Measurements from ENCODE around the gene ATP1B1.

The ATP1B1 gene

DNA sequence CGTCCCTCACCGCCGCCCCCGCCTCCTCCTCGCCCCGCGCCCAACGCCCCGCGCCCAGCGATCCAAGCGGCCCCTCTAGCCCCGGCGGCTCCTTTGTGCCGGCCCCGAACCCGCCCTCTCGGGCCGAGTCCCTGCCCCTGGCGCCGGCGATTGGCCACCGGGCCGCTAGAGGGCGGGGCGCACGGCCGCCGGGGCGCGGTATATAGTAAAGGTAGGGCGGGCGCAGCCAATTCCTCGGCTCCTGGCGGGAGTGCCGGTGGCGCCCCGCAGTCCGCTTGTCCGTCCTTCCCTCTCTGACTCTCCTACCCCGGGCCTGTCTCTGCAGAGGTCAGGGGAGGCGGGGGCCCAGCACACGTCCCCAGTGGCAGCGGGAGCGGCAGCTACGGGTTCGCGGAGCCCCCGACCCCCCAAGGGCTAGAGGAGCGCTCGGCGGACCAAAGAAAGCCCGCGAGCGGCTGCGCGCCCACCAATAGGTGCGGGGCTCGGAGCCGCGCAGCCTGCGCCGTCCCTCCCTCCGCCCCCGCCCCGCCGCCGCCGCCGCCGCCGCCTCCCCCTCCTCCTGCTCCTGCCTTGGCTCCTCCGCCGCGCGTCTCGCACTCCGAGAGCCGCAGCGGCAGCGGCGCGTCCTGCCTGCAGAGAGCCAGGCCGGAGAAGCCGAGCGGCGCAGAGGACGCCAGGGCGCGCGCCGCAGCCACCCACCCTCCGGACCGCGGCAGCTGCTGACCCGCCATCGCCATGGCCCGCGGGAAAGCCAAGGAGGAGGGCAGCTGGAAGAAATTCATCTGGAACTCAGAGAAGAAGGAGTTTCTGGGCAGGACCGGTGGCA is at the start of gene ATP1B1:
Gene ATP1B1, plus strand, starts transcription at position 596 of the 826 bp plus-strand sequence. Its CDS starts 140 bp downstream, at position 736.
- DNase-seq, result peak; percentile 93

GRCh38 chr1:169059421-169059820 is 47.1 kb upstream of the ATP1B1 start:
- no peak for DNase-seq

- peak; percentile 27 for DNase-seq
These were observed 46.3 kb upstream of the ATP1B1 start for GRCh38 chr1:169060043-169060722.

DNA sequence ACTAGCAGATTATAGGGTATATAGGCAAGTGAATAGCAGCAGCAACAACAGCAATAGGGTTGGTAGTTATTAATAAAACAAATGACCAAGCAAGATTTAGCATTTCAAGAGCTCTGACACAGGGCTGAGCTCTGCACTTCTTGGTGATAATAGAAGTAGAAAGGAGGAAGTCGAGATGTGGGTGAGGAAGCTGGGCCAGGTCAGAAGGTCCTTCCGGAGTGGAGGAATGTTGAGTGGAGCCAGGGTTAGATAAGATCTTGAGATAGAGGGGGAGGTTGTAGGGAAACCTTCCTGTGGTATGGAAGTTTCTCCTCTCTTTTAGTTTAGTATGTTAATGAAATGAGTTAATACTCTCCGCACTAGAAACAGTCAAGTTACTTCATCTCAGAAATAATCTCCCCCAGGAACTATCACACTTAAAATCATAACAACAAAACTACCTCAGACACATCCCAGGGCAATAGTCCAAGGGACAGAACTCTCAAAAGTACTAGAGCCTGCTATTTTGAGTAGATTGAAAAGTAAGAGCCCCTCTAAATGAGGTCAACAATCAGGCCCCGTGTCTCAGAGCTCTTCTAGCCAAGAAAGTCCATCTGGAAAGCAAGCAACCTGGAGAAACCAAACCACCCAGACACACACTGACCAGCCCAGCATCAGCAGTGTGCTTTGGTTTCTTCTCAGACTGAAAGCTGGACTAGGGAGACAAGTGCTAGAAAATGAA is 45.4 kb upstream of the ATP1B1 start:
- no peak for DNase-seq

DNA sequence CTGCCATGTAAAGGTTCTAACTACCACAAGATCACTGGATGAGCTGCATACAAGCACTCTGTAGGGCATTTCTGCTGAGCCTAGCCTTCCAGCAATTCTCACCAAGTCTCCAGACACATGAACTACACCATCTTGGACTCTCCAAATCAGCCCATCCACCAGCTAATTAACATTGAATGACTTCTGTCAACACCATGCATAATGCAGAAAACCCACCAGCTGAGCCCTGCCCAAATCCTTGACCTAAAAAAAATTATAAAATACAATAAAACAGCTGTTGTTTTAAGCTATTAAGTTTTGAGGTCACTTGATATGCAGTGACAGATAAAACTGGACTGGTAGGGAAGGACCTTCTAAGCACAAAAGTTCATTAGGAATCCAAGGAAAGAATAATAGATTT is 44.3 kb upstream of the ATP1B1 start:
- no peak for DNase-seq

DNA sequence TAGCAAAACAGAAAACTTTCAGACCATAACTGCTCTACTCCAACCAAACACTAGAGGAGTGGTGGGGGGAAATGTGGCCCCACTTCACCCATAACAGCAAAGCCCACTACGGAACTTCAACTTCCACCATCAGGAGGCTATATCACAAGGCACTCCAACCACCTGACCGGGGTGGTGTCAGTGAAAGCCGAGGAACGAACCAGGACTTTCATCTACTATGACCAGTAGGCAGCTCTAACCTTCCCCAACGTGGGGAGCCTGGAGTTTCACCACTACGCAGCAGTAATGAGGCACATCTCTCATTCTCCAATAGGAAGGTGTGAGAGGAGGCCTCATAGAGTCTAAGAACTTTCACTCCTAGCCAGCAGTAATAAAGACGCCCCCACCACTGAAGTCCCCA is 42.4 kb upstream of the ATP1B1 start:
- DNase-seq, result no peak

DNA sequence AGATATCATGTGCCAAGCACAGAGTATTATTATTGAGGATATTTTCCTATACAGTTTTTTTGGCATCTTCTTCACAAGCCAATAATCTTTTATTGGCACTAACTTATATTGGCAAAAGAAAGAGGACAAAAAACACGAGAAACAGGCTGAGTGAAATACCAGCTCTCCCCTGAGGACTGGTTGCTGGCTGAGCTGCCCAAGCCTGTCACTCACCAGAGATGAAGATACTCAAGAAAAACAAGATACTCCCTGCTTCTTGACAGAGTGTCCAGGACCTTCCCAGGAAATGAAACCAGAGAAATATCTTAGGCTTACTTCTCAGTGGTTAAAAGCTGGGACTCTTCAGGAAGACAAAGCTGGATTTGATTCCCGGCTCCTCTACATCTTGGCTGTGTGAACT is 35.9 kb upstream of the ATP1B1 start:
- DNase-seq, result no peak

DNA sequence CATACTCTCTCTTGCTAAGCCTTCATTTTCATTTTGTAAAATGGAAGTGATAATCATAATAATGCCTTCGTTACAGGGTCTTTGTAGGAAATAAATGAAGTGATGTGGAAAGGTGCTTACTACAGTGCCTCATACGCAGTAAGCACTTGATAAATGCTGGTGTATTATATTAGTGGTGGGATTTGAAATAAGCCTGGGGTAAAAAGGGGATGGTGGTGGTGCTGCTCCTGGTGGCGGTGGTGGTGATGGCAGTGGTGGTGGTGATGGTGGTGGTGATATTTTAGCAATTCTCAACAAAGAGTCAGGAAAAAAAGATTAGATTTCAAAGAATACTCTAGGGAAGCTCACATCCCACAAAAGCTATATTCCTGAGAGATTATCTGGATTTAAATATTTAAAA is 35.5 kb upstream of the ATP1B1 start:
- no peak for DNase-seq

DNA sequence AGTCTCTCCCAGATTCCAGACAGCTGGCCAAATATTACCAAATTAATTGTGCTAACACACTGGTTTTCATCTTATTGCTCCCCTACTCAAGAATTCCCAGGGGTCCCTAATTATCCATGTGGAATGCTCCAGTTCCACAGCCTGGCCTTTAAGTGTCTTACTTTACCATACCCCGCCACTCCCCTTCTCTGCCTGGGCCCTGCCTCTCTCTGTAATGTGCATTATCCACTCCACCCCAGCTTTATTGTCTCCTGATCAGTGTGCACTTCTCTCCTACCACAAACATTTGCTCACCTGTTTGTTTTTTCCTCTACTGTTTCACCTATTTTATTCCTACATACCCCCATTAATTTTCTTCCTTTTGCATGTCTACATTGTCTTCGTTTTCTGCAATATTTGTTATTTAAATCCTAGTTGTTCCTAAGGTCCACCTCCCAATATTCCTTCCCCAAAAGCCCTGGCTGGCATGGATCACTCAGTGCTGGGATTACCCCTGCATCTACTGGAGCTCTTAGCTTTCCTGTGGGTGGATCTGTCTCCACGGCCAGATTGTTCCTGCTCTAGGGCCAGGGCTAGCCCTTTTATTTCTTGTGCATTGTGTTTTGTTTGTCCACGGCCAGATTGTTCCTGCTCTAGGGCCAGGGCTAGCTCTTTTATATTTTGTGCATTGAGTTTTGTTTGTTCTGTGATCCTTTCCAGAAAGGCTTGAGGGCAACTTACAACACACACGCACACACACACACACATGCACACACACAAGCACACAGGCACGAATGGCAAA is 33.4 kb upstream of the ATP1B1 start:
- no peak for DNase-seq

DNA sequence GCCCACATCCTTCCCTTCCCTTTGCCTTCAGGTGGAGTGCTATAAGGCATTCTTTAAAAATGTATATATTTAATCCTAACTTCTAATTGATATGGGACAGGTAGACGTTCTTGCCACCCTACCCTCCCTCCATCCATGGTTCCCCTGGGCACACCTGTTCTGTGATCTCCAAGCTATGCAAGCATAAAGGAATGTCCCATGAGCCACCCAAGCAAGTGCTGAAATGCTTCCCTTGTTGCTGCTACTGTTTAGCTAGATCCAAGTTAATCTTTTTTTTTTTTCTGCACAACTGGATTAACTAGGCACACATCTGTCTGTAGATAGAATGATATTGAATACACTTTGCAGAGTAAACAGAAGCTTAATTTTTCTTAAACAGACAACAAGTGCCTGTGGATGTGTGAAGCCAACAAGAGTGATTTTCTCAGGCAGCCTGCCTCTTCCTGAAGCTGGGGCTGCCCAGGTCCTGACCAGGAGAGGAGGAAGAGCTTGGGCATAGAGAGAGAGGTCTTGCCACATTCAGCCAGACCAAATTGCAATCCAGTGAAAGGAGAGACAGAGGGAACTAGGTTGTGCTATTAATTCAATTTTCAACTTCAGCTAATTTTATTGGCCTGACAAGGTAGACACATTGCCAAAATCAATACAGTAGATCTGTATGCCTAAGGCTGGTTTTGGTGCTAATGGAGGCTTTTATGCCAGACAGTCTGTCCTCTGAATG is 28.2 kb upstream of the ATP1B1 start:
- DNase-seq, result no peak

GRCh38 chr1:169081503-169082123 is 24.9 kb upstream of the ATP1B1 start:
- no peak for DNase-seq

GRCh38 chr1:169085911-169086310 is 20.6 kb upstream of the ATP1B1 start:
- no peak for DNase-seq

- DNase-seq, result no peak
These were observed 19.7 kb upstream of the ATP1B1 start for GRCh38 chr1:169086603-169087455.

DNA sequence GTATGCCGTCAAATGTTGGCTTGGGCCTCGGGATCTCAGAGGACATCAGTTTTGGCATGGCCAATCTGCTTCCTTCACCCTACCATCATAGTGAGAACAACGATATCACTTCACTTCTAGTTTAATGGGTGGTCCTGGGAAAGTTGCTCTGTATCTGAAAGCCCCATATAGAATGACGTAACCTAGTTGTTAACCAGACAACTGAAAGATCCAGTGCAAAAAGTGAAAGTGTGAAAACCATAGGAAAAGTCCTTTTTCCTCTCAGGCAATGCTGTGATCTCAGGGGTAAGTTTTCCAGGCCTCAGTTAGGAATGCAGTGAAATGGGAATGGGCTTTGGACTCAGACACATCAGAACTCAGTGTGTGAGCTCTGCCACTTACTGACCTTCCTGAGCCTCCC is 18.6 kb upstream of the ATP1B1 start:
- DNase-seq, result no peak

DNA sequence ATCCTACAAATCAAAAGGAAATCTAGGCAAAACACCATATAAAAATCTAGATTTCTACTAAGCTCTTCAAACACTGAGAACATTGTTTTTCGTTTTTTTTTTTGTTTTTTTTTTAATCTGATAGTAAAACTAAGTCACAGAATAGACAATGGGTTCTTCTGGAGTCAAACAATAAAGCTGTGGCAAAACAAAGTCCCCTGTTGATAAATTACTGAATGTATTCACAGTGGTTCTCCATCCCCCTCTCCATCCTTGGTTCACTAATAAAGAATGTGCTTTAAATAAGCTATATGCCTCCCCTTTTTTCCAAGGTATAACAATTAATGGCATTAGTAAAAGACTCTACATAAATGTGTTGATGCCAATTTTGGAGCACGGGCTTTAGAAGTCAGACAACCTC is 16.7 kb upstream of the ATP1B1 start:
- no peak for DNase-seq

- no peak for DNase-seq
These were observed 16.1 kb upstream of the ATP1B1 start for GRCh38 chr1:169090308-169090899.

GRCh38 chr1:169090900-169091311 is 15.6 kb upstream of the ATP1B1 start:
- DNase-seq, result no peak

GRCh38 chr1:169091480-169091941 is 15.0 kb upstream of the ATP1B1 start:
- DNase-seq, result no peak

GRCh38 chr1:169092399-169092798 is 14.1 kb upstream of the ATP1B1 start:
- DNase-seq, result no peak

- DNase-seq, result no peak
These were observed 11.5 kb upstream of the ATP1B1 start for GRCh38 chr1:169094897-169095569.

Measured in NCI-H510A (cell line).